Measurements from ENCODE around the gene BHLHE40.
A peak's percentile ranks its signal among the peaks of the same experiment; 100 is the strongest.

BHLHE40 gene

GRCh38 chr3:5001135-5001534 is 21.9 kb downstream of the BHLHE40 start:
- Histone ChIP-seq H3K27me3 (ENCODE audit: insufficient read depth, low read length, poor library complexity) (no peaks in the 10 kb centered on the region), H4K20me1 (ENCODE audit: insufficient read depth, low read length) (no peaks in the 10 kb centered on the region), H3K79me2 (ENCODE audit: insufficient read depth, low read length) (no peaks in the 10 kb centered on the region), H3K36me3 (ENCODE audit: insufficient read depth, low read length) (no peaks in the 10 kb centered on the region), H3K9me3 (ENCODE audit: insufficient read depth, low read length, severe bottlenecking) (no peaks in the 10 kb centered on the region), H3K9ac (ENCODE audit: low read depth, low read length) (no peak overlapping the region), H3K4me2 (ENCODE audit: insufficient read depth, low read length) (no peak overlapping the region), H3K4me3 (ENCODE audit: low read depth in 1 of 2, low read length in 2 of 2) (no peak overlapping the region), H3K4me1 (ENCODE audit: insufficient read depth, low read length) (peaks cover 46% of the 10 kb centered on the region), H2AFZ (ENCODE audit: low read depth, low read length) (no peak overlapping the region), H3K27ac (ENCODE audit: low read length) (no peak overlapping the region)
- no peak for ATAC-seq (ENCODE audit: insufficient read depth, low read depth)
- no peak for DNase-seq
- TF ChIP-seq CTCF (IDR thresholded peaks at IDR 0.05; ENCODE audit: borderline replicate concordance, extremely low read depth, low read length, poor library complexity, severe bottlenecking) = no peak

- Histone ChIP-seq H4K20me1 (ENCODE audit: insufficient read depth, low read length) (no peaks in the 10 kb centered on the region), H3K9me3 (ENCODE audit: insufficient read depth, low read length, severe bottlenecking) (no peaks in the 10 kb centered on the region), H3K4me2 (ENCODE audit: insufficient read depth, low read length) (no peak overlapping the region), H2AFZ (ENCODE audit: low read depth, low read length) (no peak overlapping the region), H3K79me2 (ENCODE audit: insufficient read depth, low read length) (no peaks in the 10 kb centered on the region), H3K27me3 (ENCODE audit: insufficient read depth, low read length, poor library complexity) (no peaks in the 10 kb centered on the region), H3K36me3 (ENCODE audit: insufficient read depth, low read length) (no peaks in the 10 kb centered on the region), H3K4me3 (ENCODE audit: low read depth in 1 of 2, low read length in 2 of 2) (no peak overlapping the region), H3K27ac (ENCODE audit: low read length) (no peak overlapping the region), H3K4me1 (ENCODE audit: insufficient read depth, low read length) (peaks cover 46% of the 10 kb centered on the region), H3K9ac (ENCODE audit: low read depth, low read length) (no peak overlapping the region)
- no peak for DNase-seq
- TF ChIP-seq CTCF (IDR thresholded peaks at IDR 0.05; ENCODE audit: borderline replicate concordance, extremely low read depth, low read length, poor library complexity, severe bottlenecking) (no peak), EZH2 (IDR thresholded peaks at IDR 0.05; ENCODE audit: borderline replicate concordance, low read depth, low read length, severe bottlenecking) (no peak)
- ATAC-seq (ENCODE audit: insufficient read depth, low read depth) = no peak
Observed at GRCh38 chr3:5001805-5002173, 22.6 kb downstream of the BHLHE40 start.

- no peak overlapping the region for H3K4me2 ChIP-seq (ENCODE audit: insufficient read depth, low read length)
- H3K79me2 ChIP-seq (ENCODE audit: insufficient read depth, low read length) = no peaks in the 10 kb centered on the region
- DNase-seq = peak; percentile 40
- no peak overlapping the region for H3K9ac ChIP-seq (ENCODE audit: low read depth, low read length)
- H3K9me3 ChIP-seq (ENCODE audit: insufficient read depth, low read length, severe bottlenecking) = no peaks in the 10 kb centered on the region
- TF ChIP-seq CTCF (IDR thresholded peaks at IDR 0.05; ENCODE audit: borderline replicate concordance, extremely low read depth, low read length, poor library complexity, severe bottlenecking) (no peak), EZH2 (IDR thresholded peaks at IDR 0.05; ENCODE audit: borderline replicate concordance, low read depth, low read length, severe bottlenecking) (no peak)
- ATAC-seq (ENCODE audit: insufficient read depth, low read depth) = no peak
- no peaks in the 10 kb centered on the region for H3K27me3 ChIP-seq (ENCODE audit: insufficient read depth, low read length, poor library complexity)
- H4K20me1 ChIP-seq (ENCODE audit: insufficient read depth, low read length) = no peaks in the 10 kb centered on the region
- no peaks in the 10 kb centered on the region for H3K36me3 ChIP-seq (ENCODE audit: insufficient read depth, low read length)
- no peak overlapping the region for H3K27ac ChIP-seq (ENCODE audit: low read length)
- no peak overlapping the region for H3K4me3 ChIP-seq (ENCODE audit: low read depth in 1 of 2, low read length in 2 of 2)
- H3K4me1 ChIP-seq (ENCODE audit: insufficient read depth, low read length) = peaks cover 43% of the 10 kb centered on the region
- H2AFZ ChIP-seq (ENCODE audit: low read depth, low read length) = no peak overlapping the region
Observed at GRCh38 chr3:5002174-5002870, 23.1 kb downstream of the BHLHE40 start.

GRCh38 chr3:5002871-5003247 is 23.6 kb downstream of the BHLHE40 start:
- Histone ChIP-seq H3K9ac (ENCODE audit: low read depth, low read length) (no peak overlapping the region), H3K27me3 (ENCODE audit: insufficient read depth, low read length, poor library complexity) (no peaks in the 10 kb centered on the region), H3K4me2 (ENCODE audit: insufficient read depth, low read length) (no peak overlapping the region), H4K20me1 (ENCODE audit: insufficient read depth, low read length) (no peaks in the 10 kb centered on the region), H3K9me3 (ENCODE audit: insufficient read depth, low read length, severe bottlenecking) (no peaks in the 10 kb centered on the region), H3K4me1 (ENCODE audit: insufficient read depth, low read length) (peaks cover 43% of the 10 kb centered on the region), H3K27ac (ENCODE audit: low read length) (no peak overlapping the region), H3K36me3 (ENCODE audit: insufficient read depth, low read length) (no peaks in the 10 kb centered on the region), H2AFZ (ENCODE audit: low read depth, low read length) (no peak overlapping the region), H3K79me2 (ENCODE audit: insufficient read depth, low read length) (no peaks in the 10 kb centered on the region), H3K4me3 (ENCODE audit: low read depth in 1 of 2, low read length in 2 of 2) (no peak overlapping the region)
- ATAC-seq (ENCODE audit: insufficient read depth, low read depth) (no peak), DNase-seq (no peak)
- TF ChIP-seq CTCF (IDR thresholded peaks at IDR 0.05; ENCODE audit: borderline replicate concordance, extremely low read depth, low read length, poor library complexity, severe bottlenecking) (no peak), EZH2 (IDR thresholded peaks at IDR 0.05; ENCODE audit: borderline replicate concordance, low read depth, low read length, severe bottlenecking) (no peak)

Measured in DND-41 (cell line).